Activated CD4-positive, alpha-beta T cell treated with anti-CD3 and anti-CD28 coated beads for 36 hours (primary cell): ENCODE data around the gene SMCO4. TPM values are rescaled to one million over a fixed set of nuclear protein-coding genes. Genes with fewer than 3 reads are reported as not detected.

ENCODE experiments used
- ATAC-seq: fragments of 200-7000 bp; cut with Tn5 transposase; one replicate; pipeline ENCODE4 v1.10.0; 2021; ENCODE audit warnings: mild to moderate bottlenecking, moderate library complexity
- CTCF ChIA-PET: fragments of 350-600 bp; sonication (Branson Sonifier 250); formaldehyde crosslinking; loops from one replicate; lab custom pipeline; 2021; ENCODE audit warnings: antibody characterized with exemption; lab: Charles Lee
- POLR2A ChIA-PET: fragments of 350-600 bp; sonication (Branson Sonifier 250); formaldehyde crosslinking; loops from one replicate; lab custom pipeline; 2021; ENCODE audit warnings: antibody characterized with exemption, inconsistent platforms; lab: Charles Lee
- DNase-seq: peaks from one replicate; pipeline ENCODE4 v3.0.0-alpha.2; 2020
- H3K27ac Mint-ChIP-seq: one replicate; pipeline ENCODE4 v1.8.0; 2021; ENCODE audit warnings: mixed read lengths
- H3K27me3 Mint-ChIP-seq: one replicate; pipeline ENCODE4 v1.8.0; 2021; ENCODE audit warnings: mixed read lengths
- H3K36me3 Mint-ChIP-seq: one replicate; pipeline ENCODE4 v1.8.0; 2021; ENCODE audit warnings: low read depth, mixed read lengths
- H3K4me1 Mint-ChIP-seq: one replicate; pipeline ENCODE4 v1.8.0; 2021; ENCODE audit warnings: mixed read lengths
- H3K4me3 Mint-ChIP-seq: one replicate; pipeline ENCODE4 v1.8.0; 2021; ENCODE audit warnings: mild to moderate bottlenecking, moderate library complexity, mixed read lengths
- H3K9me3 Mint-ChIP-seq: one replicate; pipeline ENCODE4 v1.8.0; 2021; ENCODE audit warnings: low read depth, mixed read lengths
- intact Hi-C, 2 experiments: fragments of 100-400 bp; cut with DNase I in 1 of 2; cut with micrococcal nuclease in 1 of 2; formaldehyde crosslinking; loops; one replicate each; pipeline versions ENCODE4 v1.14.2 to v1.15.1; 2022 to 2024; cut with DNase I, micrococcal nuclease
- total RNA-seq, 2 experiments: library from RNA; stranded (reverse); gene quantifications; one replicate each; pipeline ENCODE4 v1.2.3, GENCODE V29; 2021

Gene SMCO4
- total RNA-seq, 2 experiments from 2014 or later: 24.5 to 24.6 TPM

GRCh38 chr11:93514712-93515111, 28.5 kb downstream of the SMCO4 start:
- CTCF ChIA-PET: interaction anchor here (0.6 to 1.5 kb wide), 4 partner anchors 10 to 102 kb away, joined by 3 to 6 read pairs (median 3); no protein-coding TSS in a partner anchor
- Mint-ChIP-seq H3K4me3 (no peak overlapping the region), H3K4me1 (peaks cover 19% of the 10 kb centered on the region), H3K9me3 (no peaks in the 10 kb centered on the region), H3K27ac (no peak overlapping the region), H3K36me3 (peaks cover 2% of the 10 kb centered on the region), H3K27me3 (no peaks in the 10 kb centered on the region)
- POLR2A ChIA-PET: no interaction called here
- intact Hi-C loops: no loop called here
- DNase-seq: no peak
- ATAC-seq: no peak

GRCh38 chr11:93513772-93514171, 29.4 kb downstream of the SMCO4 start:
- H3K4me1 Mint-ChIP-seq: peaks cover 13% of the 10 kb centered on the region
- intact Hi-C loops: no loop called here
- H3K9me3 Mint-ChIP-seq: no peaks in the 10 kb centered on the region
- DNase-seq (no peak), ATAC-seq (no peak)
- no peaks in the 10 kb centered on the region for H3K27me3 Mint-ChIP-seq
- CTCF ChIA-PET: interaction anchor here (1.4 to 1.5 kb wide), 2 partner anchors 11 to 27 kb away, joined by 3 to 6 read pairs; no protein-coding TSS in a partner anchor
- no peak overlapping the region for H3K4me3 Mint-ChIP-seq
- peaks cover 2% of the 10 kb centered on the region for H3K36me3 Mint-ChIP-seq
- H3K27ac Mint-ChIP-seq: no peak overlapping the region
- POLR2A ChIA-PET: no interaction called here

GRCh38 chr11:93512949-93513667, 30.1 kb downstream of the SMCO4 start:
- peaks cover 3% of the 10 kb centered on the region for H3K36me3 Mint-ChIP-seq
- H3K4me3 Mint-ChIP-seq: no peak overlapping the region
- POLR2A ChIA-PET: no interaction called here
- intact Hi-C loops: no loop called here
- peaks cover 10% of the 10 kb centered on the region for H3K4me1 Mint-ChIP-seq
- H3K27ac Mint-ChIP-seq: no peak overlapping the region
- CTCF ChIA-PET: interaction anchor here (1.5 kb wide), 1 partner anchor 12 kb away, joined by 6 read pairs; no protein-coding TSS in a partner anchor
- ATAC-seq (no peak), DNase-seq (no peak)
- H3K9me3 Mint-ChIP-seq: no peaks in the 10 kb centered on the region
- H3K27me3 Mint-ChIP-seq: no peaks in the 10 kb centered on the region

- H3K4me3 Mint-ChIP-seq: no peak overlapping the region
- peak overlapping the region; percentile 52 for H3K27ac Mint-ChIP-seq
- ATAC-seq: peak; percentile 94
- no peaks in the 10 kb centered on the region for H3K27me3 Mint-ChIP-seq
- peaks cover 10% of the 10 kb centered on the region for H3K4me1 Mint-ChIP-seq
- ChIA-PET POLR2A (no interaction called here), CTCF (no interaction called here)
- peak; percentile 37 for DNase-seq
- no peaks in the 10 kb centered on the region for H3K9me3 Mint-ChIP-seq
- H3K36me3 Mint-ChIP-seq: peaks cover 3% of the 10 kb centered on the region
- intact Hi-C loops: no loop called here
Observed at GRCh38 chr11:93512073-93512475, 31.1 kb downstream of the SMCO4 start.

- ChIA-PET POLR2A (no interaction called here), CTCF (no interaction called here)
- no peak for ATAC-seq
- Mint-ChIP-seq H3K9me3 (no peaks in the 10 kb centered on the region), H3K36me3 (peaks cover 3% of the 10 kb centered on the region), H3K4me3 (no peak overlapping the region), H3K4me1 (peaks cover 10% of the 10 kb centered on the region), H3K27me3 (no peaks in the 10 kb centered on the region), H3K27ac (no peak overlapping the region)
- DNase-seq: no peak
- intact Hi-C loops: no loop called here
Observed at GRCh38 chr11:93510196-93510873, 32.9 kb downstream of the SMCO4 start.

- Mint-ChIP-seq H3K4me3 (no peak overlapping the region), H3K36me3 (peaks cover 3% of the 10 kb centered on the region), H3K4me1 (peaks cover 18% of the 10 kb centered on the region), H3K27me3 (no peaks in the 10 kb centered on the region), H3K9me3 (no peaks in the 10 kb centered on the region), H3K27ac (no peak overlapping the region)
- CTCF ChIA-PET: no interaction called here
- intact Hi-C loops: no loop called here
- ATAC-seq (no peak), DNase-seq (no peak)
- POLR2A ChIA-PET: no interaction called here
Observed at GRCh38 chr11:93507517-93507916, 35.7 kb downstream of the SMCO4 start.

GRCh38 chr11:93505703-93506102, 37.5 kb downstream of the SMCO4 start:
- Mint-ChIP-seq H3K27me3 (no peaks in the 10 kb centered on the region), H3K4me1 (peaks cover 8% of the 10 kb centered on the region), H3K36me3 (peaks cover 3% of the 10 kb centered on the region), H3K27ac (no peak overlapping the region), H3K9me3 (no peaks in the 10 kb centered on the region), H3K4me3 (no peak overlapping the region)
- ATAC-seq: no peak
- ChIA-PET CTCF (no interaction called here), POLR2A (no interaction called here)
- intact Hi-C loops: no loop called here
- no peak for DNase-seq

GRCh38 chr11:93504110-93505095, 38.8 kb downstream of the SMCO4 start:
- H3K27ac Mint-ChIP-seq: no peak overlapping the region
- H3K27me3 Mint-ChIP-seq: no peaks in the 10 kb centered on the region
- H3K9me3 Mint-ChIP-seq: no peaks in the 10 kb centered on the region
- DNase-seq (no peak), ATAC-seq (no peak)
- ChIA-PET CTCF (no interaction called here), POLR2A (no interaction called here)
- H3K36me3 Mint-ChIP-seq: peaks cover 3% of the 10 kb centered on the region
- peaks cover 8% of the 10 kb centered on the region for H3K4me1 Mint-ChIP-seq
- H3K4me3 Mint-ChIP-seq: no peak overlapping the region
- intact Hi-C loops: no loop called here

GRCh38 chr11:93501856-93502255, 41.3 kb downstream of the SMCO4 start:
- intact Hi-C loops: no loop called here
- Mint-ChIP-seq H3K27ac (no peak overlapping the region), H3K36me3 (peaks cover 1% of the 10 kb centered on the region), H3K4me3 (no peak overlapping the region), H3K27me3 (no peaks in the 10 kb centered on the region), H3K9me3 (no peaks in the 10 kb centered on the region), H3K4me1 (peaks cover 8% of the 10 kb centered on the region)
- POLR2A ChIA-PET: no interaction called here
- DNase-seq: no peak
- ATAC-seq: no peak
- CTCF ChIA-PET: no interaction called here

GRCh38 chr11:93500759-93501158, 42.4 kb downstream of the SMCO4 start:
- Mint-ChIP-seq H3K9me3 (no peaks in the 10 kb centered on the region), H3K4me3 (no peak overlapping the region), H3K27me3 (no peaks in the 10 kb centered on the region), H3K4me1 (peaks cover 8% of the 10 kb centered on the region), H3K36me3 (peaks cover 4% of the 10 kb centered on the region), H3K27ac (no peak overlapping the region)
- DNase-seq (no peak), ATAC-seq (no peak)
- CTCF ChIA-PET: no interaction called here
- POLR2A ChIA-PET: no interaction called here
- intact Hi-C loops: no loop called here

GRCh38 chr11:93498641-93499040, 44.5 kb downstream of the SMCO4 start:
- no peaks in the 10 kb centered on the region for H3K4me1 Mint-ChIP-seq
- DNase-seq (no peak), ATAC-seq (no peak)
- H3K27me3 Mint-ChIP-seq: no peaks in the 10 kb centered on the region
- no peak overlapping the region for H3K27ac Mint-ChIP-seq
- H3K4me3 Mint-ChIP-seq: no peak overlapping the region
- intact Hi-C loops: no loop called here
- no peaks in the 10 kb centered on the region for H3K9me3 Mint-ChIP-seq
- POLR2A ChIA-PET: no interaction called here
- H3K36me3 Mint-ChIP-seq: peaks cover 4% of the 10 kb centered on the region
- CTCF ChIA-PET: interaction anchor here (1.0 kb wide), 1 partner anchor 17 kb away, joined by 3 read pairs; no protein-coding TSS in a partner anchor
